Endothelial cell of umbilical vein (primary cell): ENCODE data around the gene CACNA2D3. TPM values are rescaled to one million over a fixed set of nuclear protein-coding genes. Genes with fewer than 3 reads are reported as not detected.

Experiments used
- BruUV-seq: library from RNA; stranded (reverse); fragments of 400-500 nt; replicated peaks from 2 replicates; lab custom pipeline; 2021; lab: Mats Ljungman, UMichigan
- CTCF ChIA-PET: fragments of 300-600, 350-600 bp; sonication (Branson Sonifier 250); formaldehyde crosslinking; loops from one replicate; lab custom pipeline; 2021; ENCODE audit warnings: antibody characterized with exemption, inconsistent platforms; lab: Charles Lee
- POLR2A ChIA-PET: fragments of 300-600, 350-600 bp; sonication (Branson Sonifier 250); formaldehyde crosslinking; loops from one replicate; lab custom pipeline; 2021; ENCODE audit warnings: antibody characterized with exemption, inconsistent platforms; lab: Charles Lee
- DNase-seq: peaks from one replicate; pipeline ENCODE4 v3.0.0-alpha.2; 2011; ENCODE audit warnings: low read depth, low spot score
- FAIRE-seq: peaks from 2 replicates; lab custom pipeline; 2011; peaks lifted over from hg19 to GRCh38; lab: Jason Lieb, UNC
- H2AFZ ChIP-seq: 2 replicates; pipeline ENCODE4 v1.6.0; 2012; ENCODE audit warnings: low read depth, low read length, control low read depth, inconsistent platforms
- H3K27ac ChIP-seq: 2 replicates; pipeline ENCODE4 v1.5.1; 2011; ENCODE audit warnings: low read depth, mild to moderate bottlenecking, control low read depth, low read length, moderate library complexity; ENCODE audit not compliant: insufficient read depth
- H3K27me3 ChIP-seq, 2 experiments: 2 replicates each; pipeline versions ENCODE4 v1.6.0 to v1.6.1; 2011; ENCODE audit warnings: low read length in 2 of 2, mixed read lengths in 1 of 2; ENCODE audit not compliant: control insufficient read depth in 2 of 2, insufficient read depth in 2 of 2
- H3K36me3 ChIP-seq, 2 experiments: 2 replicates in 1 of 2; 3 replicates in 1 of 2; pipeline ENCODE4 v1.5.1; 2011; ENCODE audit warnings: low read length in 2 of 2, mild to moderate bottlenecking in 1 of 2, moderate library complexity in 1 of 2; ENCODE audit not compliant: control insufficient read depth in 2 of 2, insufficient read depth in 2 of 2; ENCODE audit errors: extremely low read depth in 1 of 2
- H3K4me1 ChIP-seq: 3 replicates; pipeline ENCODE4 v1.5.1; 2011; ENCODE audit warnings: mild to moderate bottlenecking, low read length; ENCODE audit not compliant: control insufficient read depth, insufficient read depth; ENCODE audit errors: extremely low read depth
- H3K4me2 ChIP-seq: 2 replicates; pipeline ENCODE4 v1.6.1; 2011; ENCODE audit warnings: low read length, control low read depth, mixed read lengths; ENCODE audit not compliant: insufficient read depth
- H3K4me3 ChIP-seq, 3 experiments: fragments of 200-600 bp in 1 of 3; sonication (generic), shearing (Covaris generic) in 1 of 3; replicated peaks in 1 of 3; 2 replicates each; pipeline ENCODE4 v1.5.1; 2011 to 2016; ENCODE audit warnings: control low read depth in 3 of 3, low read length in 3 of 3, mild to moderate bottlenecking in 2 of 3, inconsistent platforms in 1 of 3, low read depth in 1 of 3, moderate library complexity in 1 of 3; ENCODE audit not compliant: insufficient read depth in 1 of 3
- H3K79me2 ChIP-seq: 2 replicates; pipeline ENCODE4 v1.6.0; 2012; ENCODE audit warnings: low read length, inconsistent platforms; ENCODE audit not compliant: control insufficient read depth, insufficient read depth
- H3K9ac ChIP-seq: replicated peaks from 2 replicates; pipeline ENCODE3; 2011; ENCODE audit warnings: low read length, control low read depth; ENCODE audit not compliant: insufficient read depth; ENCODE audit errors: extremely low read depth
- H3K9me1 ChIP-seq: replicated peaks from 3 replicates; pipeline ENCODE4 v1.6.0; 2011; ENCODE audit warnings: mild to moderate bottlenecking, low read length; ENCODE audit not compliant: control insufficient read depth, insufficient read depth; ENCODE audit errors: extremely low read depth
- H3K9me3 ChIP-seq: replicated peaks from 2 replicates; pipeline ENCODE4 v1.5.1; 2012; ENCODE audit warnings: low read length, inconsistent platforms; ENCODE audit not compliant: control insufficient read depth, insufficient read depth
- H4K20me1 ChIP-seq: replicated peaks from 2 replicates; pipeline ENCODE3; 2011; ENCODE audit warnings: mild to moderate bottlenecking, low read length; ENCODE audit not compliant: control insufficient read depth, insufficient read depth; ENCODE audit errors: extremely low read depth
- CTCF ChIP-seq, 2 donors: IDR thresholded peaks; 1 replicate in 1 of 2; 2 replicates in 1 of 2; pipeline ENCODE4 v1.5.1; 2011; ENCODE audit warnings: low read length in 2 of 2, mild to moderate bottlenecking in 2 of 2, moderate library complexity in 2 of 2, control low read depth in 1 of 2, inconsistent platforms in 1 of 2, low read depth in 1 of 2; ENCODE audit not compliant: insufficient read depth in 1 of 2; ENCODE audit errors: extremely low read depth in 1 of 2
- EZH2 ChIP-seq: IDR thresholded peaks from 2 replicates; pipeline ENCODE4 v1.6.1; 2012; ENCODE audit warnings: borderline replicate concordance, low read depth, mild to moderate bottlenecking, moderate library complexity, low read length, inconsistent platforms; ENCODE audit not compliant: severe bottlenecking
- FOS ChIP-seq: IDR thresholded peaks from 2 replicates; pipeline ENCODE4 v1.6.1; 2011; ENCODE audit warnings: mild to moderate bottlenecking, low read length, moderate library complexity, borderline replicate concordance; ENCODE audit not compliant: insufficient read depth
- GATA2 ChIP-seq: IDR thresholded peaks from 2 replicates; pipeline ENCODE4 v1.7.0; 2011; ENCODE audit warnings: low read depth, mild to moderate bottlenecking, moderate library complexity, mixed read lengths, low read length; ENCODE audit not compliant: insufficient read length, insufficient read depth
- JUN ChIP-seq: IDR thresholded peaks from 2 replicates; pipeline ENCODE4 v1.6.1; 2011; ENCODE audit warnings: borderline replicate concordance, low read depth; ENCODE audit not compliant: insufficient read length, insufficient read depth
- MAX ChIP-seq: IDR thresholded peaks from 2 replicates; pipeline ENCODE4 v1.6.1; 2011; ENCODE audit not compliant: insufficient read depth, insufficient read length
- MYC ChIP-seq: IDR thresholded peaks from one replicate; pipeline ENCODE4 v1.6.1; 2011; ENCODE audit warnings: mild to moderate bottlenecking, low read depth, low read length
- POLR2A ChIP-seq: IDR thresholded peaks from 2 replicates; pipeline ENCODE4 v1.6.1; 2012; ENCODE audit warnings: low read depth, mild to moderate bottlenecking, control low read depth, low read length
- POLR2AphosphoS5 ChIP-seq: IDR thresholded peaks from 2 replicates; pipeline ENCODE4 v1.6.1; 2012; ENCODE audit warnings: low read depth, mild to moderate bottlenecking, control low read depth, low read length, moderate library complexity; ENCODE audit not compliant: insufficient read depth
- dilution Hi-C: fragments of 300-500 bp; cut with MboI; formaldehyde crosslinking; loops from one replicate; pipeline ENCODE4 v1.15.0; 2019; ENCODE audit warnings: low sequenced_read_pairs; ENCODE audit not compliant: extremely low pct_ligation_motif_present
- intact Hi-C: fragments of 100-400 bp; cut with micrococcal nuclease; formaldehyde crosslinking; loops from one replicate; pipeline ENCODE4 v1.10.0; 2022
- polyA plus RNA-seq, 4 experiments: library from polyadenylated mRNA; depleted of rRNA in 3 of 4; stranded (reverse) in 3 of 4; unstranded in 1 of 4; fragments of >200 nt; gene quantifications; 2 replicates each; pipeline versions ENCODE4 v1.2.1 to v1.2.3, GENCODE V29; 2011 to 2012; ENCODE audit warnings: missing spikeins in 1 of 4
- total RNA-seq: library from RNA; stranded (reverse); gene quantifications from 2 replicates; pipeline ENCODE4 v1.2.3, GENCODE V29; 2021

CACNA2D3 gene
- total and polyA plus RNA-seq, 2 donors (not counting 3 experiments of a cell fraction or from before 2014, with no cell fraction given): not detected

- Histone ChIP-seq H4K20me1 (no peaks in the 10 kb centered on the region), H3K27me3 (no peaks in the 10 kb centered on the region), H3K4me2 (no peak overlapping the region), H2AFZ (no peak overlapping the region), H3K9me3 (peaks cover 3% of the 10 kb centered on the region), H3K9ac (no peak overlapping the region), H3K27ac (no peak overlapping the region), H3K4me3 (no peak overlapping the region), H3K4me1 (no peaks in the 10 kb centered on the region), H3K79me2 (no peaks in the 10 kb centered on the region), H3K36me3 (no peaks in the 10 kb centered on the region), H3K9me1 (no peaks in the 10 kb centered on the region)
- ChIA-PET POLR2A (no interaction called here), CTCF (no interaction called here)
- BruUV-seq: no TSS peak
- intact Hi-C loops: no loop called here
- DNase-seq (no peak), FAIRE-seq (no peak)
- dilution Hi-C loops: no loop called here
- TF ChIP-seq MYC: no peak
- TF ChIP-seq FOS: no peak
- no peak for TF ChIP-seq POLR2AphosphoS5
- no peak for TF ChIP-seq JUN
- TF ChIP-seq MAX: no peak
- no peak for TF ChIP-seq CTCF (IDR thresholded peaks at IDR 0.05; ENCODE audit: extremely low read depth in 1 of 2, insufficient read depth in 1 of 2, low read depth in 1 of 2, low read length in 2 of 2)
- TF ChIP-seq EZH2: no peak
- no peak for TF ChIP-seq GATA2
- TF ChIP-seq POLR2A: no peak
These were observed 650.9 kb downstream of the CACNA2D3 start for GRCh38 chr3:54773271-54773670.
